GM18505 (cell line): ENCODE data around the gene MYO7A.

Source experiments
- ATAC-seq: cut with Tn5 transposase; IDR thresholded peaks from one replicate; pipeline ENCODE4 v1.9.1; 2021; ENCODE audit not compliant: unreplicated experiment
- POLR2A ChIP-seq: IDR thresholded peaks from 4 replicates; pipeline ENCODE4 v1.6.1; 2011; ENCODE audit warnings: borderline replicate concordance; ENCODE audit not compliant: insufficient read depth, insufficient read length; ENCODE audit errors: extremely low read depth

Gene MYO7A

GRCh38 chr11:77123591-77123990 lies 4.5 kb upstream of the MYO7A start:
- TF ChIP-seq POLR2A, result no peak
- no peak for ATAC-seq

- ATAC-seq, result no peak
- TF ChIP-seq POLR2A, result no peak
These were observed 4.0 kb upstream of the MYO7A start for GRCh38 chr11:77124041-77124440.

GRCh38 chr11:77124488-77124887 lies 3.6 kb upstream of the MYO7A start:
- no peak for ATAC-seq
- no peak for TF ChIP-seq POLR2A

DNA sequence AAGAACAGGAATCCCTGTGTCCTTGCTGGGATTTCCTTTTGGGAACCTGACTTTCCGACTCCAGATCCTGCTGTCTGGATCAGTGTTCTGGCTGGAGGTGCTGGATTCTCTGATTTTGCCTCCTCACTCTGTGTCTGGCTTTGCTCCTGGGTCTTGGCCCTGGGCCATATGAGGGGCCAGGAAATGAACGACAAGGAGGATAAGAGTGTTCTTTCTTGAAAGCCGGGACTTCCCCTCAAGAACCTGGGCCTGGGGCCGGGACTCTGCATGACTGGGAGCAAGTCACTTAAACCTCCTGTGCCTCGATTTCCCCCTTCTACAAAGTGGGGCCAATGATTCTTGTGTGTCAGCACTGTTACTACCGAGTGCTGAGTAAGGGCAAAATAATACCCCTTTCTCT lies 2.9 kb upstream of the MYO7A start:
- no peak for ATAC-seq
- TF ChIP-seq POLR2A, result no peak

GRCh38 chr11:77125695-77126094 lies 2.4 kb upstream of the MYO7A start:
- TF ChIP-seq POLR2A, result no peak
- no peak for ATAC-seq

DNA sequence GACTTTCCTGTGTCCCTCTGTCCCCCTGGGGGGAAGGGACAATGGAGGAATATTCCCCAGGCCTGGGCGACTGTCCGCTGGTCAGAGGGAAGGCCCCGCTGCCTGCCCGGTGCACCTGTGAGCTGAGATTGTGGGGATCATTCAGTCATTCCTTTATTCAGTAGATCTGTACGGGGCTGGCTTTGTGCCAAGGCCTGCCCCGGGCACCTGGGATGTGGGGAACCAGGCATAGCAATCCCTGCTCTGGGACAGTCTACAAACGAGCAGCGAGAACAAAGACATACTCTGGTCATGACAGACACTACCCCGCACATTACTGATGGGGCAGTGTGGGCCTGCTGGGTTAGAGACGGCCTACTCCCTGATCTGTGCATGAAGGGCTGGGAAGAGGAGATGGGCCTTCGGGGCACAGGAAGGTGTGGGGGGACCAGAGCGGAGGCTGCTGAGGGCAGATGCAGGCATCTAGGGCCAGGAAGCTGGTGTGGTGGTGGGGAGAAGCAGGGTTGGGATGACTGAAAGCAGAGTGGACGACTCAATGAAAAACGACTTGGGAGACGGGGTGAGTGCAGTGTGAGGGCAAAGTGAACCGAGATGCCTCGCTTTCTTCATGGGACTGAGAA lies 1.8 kb upstream of the MYO7A start:
- no peak for TF ChIP-seq POLR2A
- no peak for ATAC-seq

GRCh38 chr11:77126861-77127234 lies 1.2 kb upstream of the MYO7A start:
- no peak for TF ChIP-seq POLR2A
- ATAC-seq, result no peak

- no peak for TF ChIP-seq POLR2A
- ATAC-seq, result no peak
These were observed 673 bp upstream of the MYO7A start for GRCh38 chr11:77127235-77127911.

DNA sequence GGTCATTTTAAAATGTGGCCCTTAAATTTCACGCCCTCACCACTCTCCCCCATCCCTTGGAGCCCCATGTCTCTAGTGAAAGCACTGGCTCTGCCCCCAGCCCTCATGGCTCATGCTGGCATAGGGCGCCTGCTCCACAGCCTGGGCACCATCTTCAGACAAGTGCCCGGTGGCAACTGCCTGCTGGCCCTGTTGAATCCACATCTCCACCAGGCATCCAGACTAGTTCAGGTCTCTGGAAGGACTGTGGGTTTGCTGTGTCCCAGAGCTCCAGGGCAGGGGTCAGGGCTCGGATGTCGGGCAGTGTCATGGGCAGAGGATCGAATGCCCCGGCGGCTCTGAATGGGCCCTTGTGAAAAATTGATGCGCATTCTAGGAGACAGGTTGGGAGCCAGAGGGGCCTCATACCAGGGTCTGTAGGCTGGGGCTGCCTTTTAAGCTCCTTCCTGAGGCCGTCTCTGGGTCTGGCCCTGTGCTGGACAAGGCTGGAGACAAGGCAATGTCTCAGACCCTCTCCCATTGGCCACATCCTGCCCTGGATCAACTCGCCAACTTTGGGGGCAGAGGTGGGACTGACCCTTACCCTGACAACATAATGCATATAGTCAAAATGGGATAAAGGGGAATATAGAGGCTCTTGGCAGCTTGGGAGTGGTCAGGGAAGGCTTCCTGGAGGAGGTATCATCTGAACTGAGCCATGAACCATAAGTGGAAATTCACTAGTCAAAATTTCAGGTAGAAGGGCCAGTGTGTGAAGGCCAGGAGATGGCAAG lies 1.2 kb downstream of the MYO7A start:
- ATAC-seq, result no peak
- no peak for TF ChIP-seq POLR2A

DNA sequence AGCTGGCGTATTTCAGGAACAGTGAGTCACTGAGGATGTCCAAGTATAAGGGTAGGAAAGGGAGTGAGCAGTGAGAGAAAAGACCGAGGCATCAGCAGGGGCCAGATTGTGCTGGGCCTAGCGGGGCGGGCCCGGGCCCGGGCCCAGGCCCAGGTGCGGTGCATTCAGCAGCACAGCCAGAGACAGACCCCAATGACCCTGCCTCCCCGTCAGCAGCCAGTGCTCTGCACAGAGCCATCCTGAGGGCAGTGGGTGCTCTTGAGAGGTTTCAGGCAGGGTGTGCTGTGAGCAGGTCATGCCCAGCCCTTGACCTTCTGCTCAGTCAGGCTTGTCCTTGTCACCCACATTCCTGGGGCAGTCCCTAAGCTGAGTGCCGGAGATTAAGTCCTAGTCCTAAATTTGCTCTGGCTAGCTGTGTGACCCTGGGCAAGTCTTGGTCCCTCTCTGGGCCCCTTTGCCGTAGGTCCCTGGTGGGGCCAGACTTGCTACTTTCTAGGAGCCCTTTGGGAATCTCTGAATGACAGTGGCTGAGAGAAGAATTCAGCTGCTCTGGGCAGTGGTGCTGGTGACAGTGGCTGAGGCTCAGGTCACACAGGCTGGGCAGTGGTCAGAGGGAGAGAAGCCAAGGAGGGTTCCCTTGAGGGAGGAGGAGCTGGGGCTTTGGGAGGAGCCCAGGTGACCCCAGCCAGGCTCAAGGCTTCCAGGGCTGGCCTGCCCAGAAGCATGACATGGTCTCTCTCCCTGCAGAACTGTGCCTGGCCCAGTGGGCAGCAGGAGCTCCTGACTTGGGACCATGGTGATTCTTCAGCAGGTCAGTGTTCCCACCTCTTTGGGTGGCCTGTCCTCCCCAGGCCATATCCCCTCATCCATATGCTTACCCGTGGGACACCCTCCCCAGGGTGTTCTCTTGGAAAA lies 2.1 kb downstream of the MYO7A start:
- TF ChIP-seq POLR2A, result no peak

DNA sequence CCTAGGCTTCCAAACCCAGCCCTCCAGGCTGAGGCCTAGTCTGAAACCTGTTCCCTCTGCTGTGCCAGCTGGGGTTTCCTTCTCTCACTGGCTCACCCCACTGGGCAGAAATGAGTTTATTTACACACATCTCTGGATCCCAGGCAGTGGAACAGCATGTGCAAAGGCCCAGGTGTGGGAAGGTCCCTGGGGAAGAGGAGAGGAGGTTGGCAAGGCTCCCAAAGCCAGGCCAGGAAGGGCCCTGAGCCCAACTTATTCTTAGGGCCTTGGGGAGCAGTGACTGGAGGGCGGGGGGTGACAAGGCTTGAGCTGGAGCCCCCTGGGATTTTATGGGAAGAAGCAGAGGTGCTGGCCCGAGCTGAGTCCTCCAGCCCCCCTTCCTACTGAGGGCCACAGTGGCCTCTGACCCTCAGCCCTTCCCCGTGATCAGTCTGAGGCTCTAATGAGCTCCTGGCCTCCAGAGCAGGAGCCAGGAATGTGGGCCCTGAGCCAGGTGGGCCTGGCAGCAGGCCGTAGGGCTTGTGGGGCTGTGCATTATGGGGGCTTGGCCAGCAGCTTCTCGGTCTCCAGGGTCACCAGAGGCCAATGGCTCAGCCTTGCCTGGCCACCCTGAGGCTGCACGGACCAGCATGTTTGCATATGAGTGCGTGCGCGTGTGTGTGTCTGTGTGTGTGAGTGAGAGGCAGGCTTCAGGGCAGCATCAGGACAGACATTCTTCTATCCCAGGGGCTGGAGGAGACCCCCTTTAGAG lies 2.9 kb downstream of the MYO7A start:
- no peak for ATAC-seq
- no peak for TF ChIP-seq POLR2A

More for the DNA sequence above, 2.1 kb downstream of the MYO7A start:
- no peak for ATAC-seq

DNA sequence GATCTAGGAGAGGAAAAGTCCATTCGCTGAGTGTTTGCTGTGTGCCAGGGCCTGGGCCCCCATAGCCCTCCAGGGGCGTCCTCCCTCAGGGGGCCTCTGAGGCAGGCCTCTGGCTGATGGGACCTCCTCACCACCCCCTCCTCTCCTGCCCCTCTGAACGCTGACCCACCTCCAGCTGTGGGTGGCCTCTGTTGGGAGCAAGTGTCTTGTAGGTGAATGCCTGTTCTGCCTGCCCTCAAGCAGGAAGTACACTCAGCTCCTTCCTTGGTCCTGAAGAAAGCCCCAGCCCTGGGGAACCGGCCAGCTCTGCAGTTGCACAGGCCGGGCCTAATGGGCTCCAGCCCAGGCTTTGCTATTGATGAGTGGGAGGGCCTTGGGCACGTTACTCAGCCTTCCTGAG lies 3.5 kb downstream of the MYO7A start:
- no peak for TF ChIP-seq POLR2A
- no peak for ATAC-seq
